ENCODE data around the gene CD14. TPM values are rescaled to one million over a fixed set of nuclear protein-coding genes. Genes with fewer than 3 reads are reported as not detected.
"Not testable (repeated sequence)": the region's sequence is repeated elsewhere in the genome, so short reads cannot be mapped to it uniquely, and the experiment has no call there.

CD14 gene
- 30.9 TPM for polyA plus RNA-seq (ENCODE audit: insufficient read length)

DNA sequence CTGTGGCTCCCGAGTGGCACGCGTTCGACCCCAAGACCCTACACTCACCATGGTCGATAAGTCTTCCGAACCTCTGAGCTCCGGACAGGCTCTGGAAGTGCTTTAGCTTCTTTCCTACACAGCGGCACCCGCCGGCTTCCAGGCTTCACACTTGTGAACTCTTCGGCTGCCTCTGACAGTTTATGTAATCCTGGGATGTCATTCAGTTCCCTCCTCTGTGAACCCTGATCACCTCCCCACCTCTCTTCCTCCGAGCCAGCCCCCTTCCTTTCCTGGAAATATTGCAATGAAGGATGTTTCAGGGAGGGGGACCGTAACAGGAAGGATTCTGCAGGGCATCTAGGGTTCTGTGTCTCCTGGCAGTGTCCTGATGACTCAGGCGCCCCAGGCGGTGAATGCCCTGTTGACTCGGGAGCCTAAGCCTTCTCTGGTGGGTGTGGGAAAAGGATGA is at the start of gene CD14:
Gene CD14, minus strand, starts transcription at position 155 of the 451 bp plus-strand sequence. Its CDS starts 104 bp downstream, at position 51.
- peak; percentile 34 for DNase-seq

DNA sequence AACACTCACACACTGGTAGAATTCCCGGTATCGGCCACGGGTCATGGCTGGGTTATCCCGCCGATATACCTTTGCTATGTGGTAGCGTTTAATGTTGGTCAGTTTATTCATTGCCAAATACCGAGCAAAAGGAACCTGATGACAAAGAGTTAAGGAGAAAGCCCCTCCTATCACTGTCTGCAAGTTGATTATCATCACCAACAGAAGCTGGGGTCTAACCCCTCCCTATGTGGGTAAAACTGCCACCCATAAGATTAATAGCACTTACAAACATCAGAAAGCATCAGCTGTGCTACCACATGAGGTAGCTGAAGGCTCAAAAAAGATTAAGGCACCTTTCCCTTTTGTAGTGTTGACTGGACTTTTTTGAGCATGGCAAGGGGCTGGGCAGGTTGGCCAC is 46.0 kb upstream of the CD14 start:
- no peak for DNase-seq

DNA sequence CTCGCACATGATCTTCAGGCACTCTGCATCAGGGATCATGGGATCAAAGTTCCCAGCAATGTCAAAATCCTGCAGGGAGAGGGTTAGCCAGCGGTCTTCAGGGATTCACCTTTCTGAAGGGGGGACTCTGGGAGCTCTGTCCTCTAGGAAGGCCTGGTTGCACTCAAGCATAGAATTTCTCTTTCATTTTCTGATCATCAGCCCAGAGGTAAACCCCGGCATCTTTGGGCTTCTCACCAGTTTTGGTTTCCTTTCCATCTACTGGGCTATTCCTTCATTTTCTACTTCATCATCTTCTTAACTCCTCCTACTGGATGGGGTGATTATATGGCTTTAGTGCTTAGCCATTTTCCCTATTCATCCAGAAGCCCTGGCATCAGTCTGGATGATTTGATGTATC is 45.0 kb upstream of the CD14 start:
- no peak for DNase-seq

DNA sequence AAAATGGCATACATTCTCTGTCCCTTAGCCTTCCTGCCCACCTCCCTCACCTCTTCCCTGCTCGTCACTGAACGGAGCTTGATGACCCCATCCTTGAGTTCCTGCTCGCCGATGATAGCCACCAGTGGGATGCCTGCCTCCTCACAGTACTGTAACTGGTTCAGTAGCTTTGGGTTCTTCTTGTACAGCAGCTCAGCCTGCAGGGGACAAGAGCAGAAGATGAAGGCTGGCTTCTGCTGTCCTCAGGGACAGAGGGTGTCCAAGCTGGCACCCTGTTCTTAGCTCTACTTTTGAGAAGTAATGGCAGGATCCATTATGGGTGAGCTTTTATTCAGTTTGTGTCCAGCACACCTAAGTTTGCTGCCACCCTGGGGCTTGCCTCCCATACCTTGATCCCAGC is 41.7 kb upstream of the CD14 start:
- no peak for DNase-seq

DNA sequence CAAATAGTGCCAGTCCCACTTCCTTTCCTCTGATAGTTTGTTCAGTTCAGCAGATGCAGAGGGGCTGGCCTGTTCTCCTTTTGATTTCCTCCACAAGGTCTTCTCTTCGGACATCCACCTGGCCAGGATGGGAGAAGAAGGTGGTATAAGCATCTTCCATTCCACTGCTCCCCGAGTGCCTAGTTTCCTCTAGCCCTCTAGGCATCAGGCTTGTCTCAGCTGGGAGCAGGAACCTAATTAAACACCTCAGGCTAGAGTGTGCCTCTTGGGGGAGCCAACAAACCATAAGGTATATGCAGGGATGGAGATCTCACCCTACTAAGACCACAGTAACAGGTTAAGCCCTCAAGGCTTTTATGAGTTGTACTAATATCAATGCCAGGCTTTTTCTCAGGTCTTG is 41.2 kb upstream of the CD14 start:
- DNase-seq = no peak

DNA sequence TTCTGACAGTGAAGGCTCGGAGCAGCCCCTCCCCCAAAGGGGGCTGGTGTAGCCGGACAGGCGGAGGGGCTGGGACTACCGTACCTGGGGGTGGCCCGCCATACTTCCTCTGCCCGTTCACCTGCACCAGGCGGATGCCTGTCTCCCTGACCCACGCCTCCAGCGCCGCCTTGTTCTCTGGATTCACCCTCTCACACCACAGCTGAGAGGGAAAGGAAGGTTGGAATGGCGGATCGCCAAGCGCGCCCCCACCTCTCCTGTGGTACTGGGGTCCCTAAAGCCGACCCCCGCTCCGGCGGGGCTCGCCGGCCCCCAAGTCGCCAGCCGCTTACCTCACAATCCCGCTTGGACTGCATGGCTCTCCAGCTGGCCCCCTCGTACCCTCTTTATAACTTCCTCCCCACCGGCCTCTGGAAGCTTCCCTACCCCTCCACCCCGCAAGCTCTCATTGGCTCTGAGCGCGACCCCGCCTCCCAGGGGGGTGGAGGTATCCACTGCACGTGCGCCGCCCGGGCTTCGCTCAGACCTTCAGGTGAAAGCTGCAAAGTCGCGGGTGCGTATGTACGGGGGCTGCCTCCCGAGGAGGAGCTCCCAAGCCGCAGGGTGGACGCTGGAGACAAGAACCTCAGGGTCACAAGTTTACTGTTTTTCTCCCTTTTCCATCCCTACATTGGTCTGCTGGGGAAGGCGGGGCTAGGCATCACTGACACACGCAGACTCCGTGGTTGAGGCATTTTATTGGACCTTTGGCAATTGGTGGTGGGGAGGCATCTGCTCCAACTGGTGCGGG is 40.4 kb upstream of the CD14 start, which contains the start of gene DND1:
Gene DND1, minus strand, starts transcription at position 390 of the 790 bp plus-strand sequence. Its CDS starts 34 bp downstream, at position 356.
- DNase-seq = no peak

DNA sequence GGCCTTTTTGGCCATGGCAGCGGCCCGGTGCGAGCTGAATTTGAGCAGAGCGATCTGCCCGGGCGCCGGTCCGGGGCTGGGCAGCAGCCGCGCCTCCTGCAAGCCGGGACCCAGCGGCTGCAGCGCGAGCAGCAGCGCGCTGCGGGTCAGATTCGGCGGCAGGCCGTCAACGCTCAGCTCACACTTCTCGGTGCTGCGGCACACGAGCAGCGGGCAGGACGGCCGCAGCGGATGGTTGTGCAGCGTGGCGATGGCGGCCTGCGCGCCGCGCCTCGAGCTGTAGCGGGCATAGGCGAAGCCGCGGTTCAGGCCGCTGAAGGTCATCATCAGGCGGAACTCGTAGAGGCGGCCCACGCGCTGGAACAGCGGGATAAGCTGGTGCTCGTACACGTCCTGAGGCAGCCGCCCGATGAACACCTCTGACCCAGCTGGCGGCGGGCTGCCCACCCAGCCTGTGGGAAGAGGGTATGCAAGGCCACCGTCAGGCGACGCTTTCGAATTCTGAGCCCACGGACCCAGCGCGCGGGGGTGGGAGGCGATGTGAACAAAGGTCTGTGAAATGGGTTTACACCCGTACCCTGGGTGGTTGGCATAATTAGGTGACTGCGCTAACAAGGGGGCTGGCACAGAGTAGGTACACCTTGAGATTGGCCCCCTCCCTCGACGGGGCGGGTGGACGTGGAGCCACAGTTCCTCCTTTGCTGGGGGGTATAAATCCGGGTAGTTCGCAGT is 39.6 kb upstream of the CD14 start:
- no peak for DNase-seq

DNA sequence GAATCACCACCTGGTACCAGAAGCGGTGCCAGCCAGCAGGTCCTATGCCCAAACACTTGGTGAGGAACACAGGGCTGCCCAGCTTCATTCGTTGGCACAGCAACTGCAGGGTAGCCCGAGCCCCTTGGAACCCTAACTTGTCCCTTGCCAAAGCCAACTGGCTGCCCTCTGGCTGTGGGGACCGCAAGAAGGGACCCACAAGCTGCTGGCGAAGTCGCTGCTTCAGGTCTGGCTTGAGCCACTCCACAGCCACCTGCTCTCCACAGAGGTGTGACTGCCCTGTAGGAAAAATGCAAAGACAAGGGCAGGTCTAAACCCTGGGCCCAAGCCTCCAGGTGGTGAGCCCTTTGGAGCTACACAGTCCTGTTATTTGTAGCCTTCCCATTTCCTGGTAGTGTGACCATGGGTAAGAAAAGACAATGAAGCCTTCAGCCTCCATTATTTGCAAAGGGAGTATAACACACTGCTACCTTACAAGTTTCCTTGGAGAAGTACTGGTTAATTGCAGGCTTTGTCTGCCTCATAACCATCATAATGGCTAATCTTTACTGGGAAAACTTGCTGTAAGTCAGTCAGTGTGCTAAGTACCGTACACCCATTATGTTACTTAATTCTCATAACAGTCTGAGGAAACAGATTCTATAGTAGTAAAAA is 38.6 kb upstream of the CD14 start:
- no peak for DNase-seq

DNA sequence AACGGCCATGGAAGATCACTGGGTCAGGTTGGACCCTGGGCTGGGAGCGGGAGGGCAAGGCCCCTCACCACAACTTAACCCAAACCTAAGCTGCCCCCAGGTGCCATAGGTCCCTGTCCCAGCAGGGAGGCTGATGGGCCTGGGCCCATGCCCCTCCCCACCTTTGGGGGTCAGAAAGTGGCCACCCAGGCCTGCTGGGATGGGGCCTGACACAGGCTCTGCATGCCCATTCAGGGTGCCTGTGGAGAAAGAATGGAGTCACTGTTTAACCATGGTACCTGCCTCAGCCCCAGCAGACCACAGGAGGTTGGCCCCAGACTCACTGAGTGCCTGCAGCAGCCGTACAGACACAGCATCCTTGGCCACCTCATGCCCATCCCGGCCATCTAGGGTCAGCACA is 38.1 kb upstream of the CD14 start:
- DNase-seq = not testable (repeated sequence)

DNA sequence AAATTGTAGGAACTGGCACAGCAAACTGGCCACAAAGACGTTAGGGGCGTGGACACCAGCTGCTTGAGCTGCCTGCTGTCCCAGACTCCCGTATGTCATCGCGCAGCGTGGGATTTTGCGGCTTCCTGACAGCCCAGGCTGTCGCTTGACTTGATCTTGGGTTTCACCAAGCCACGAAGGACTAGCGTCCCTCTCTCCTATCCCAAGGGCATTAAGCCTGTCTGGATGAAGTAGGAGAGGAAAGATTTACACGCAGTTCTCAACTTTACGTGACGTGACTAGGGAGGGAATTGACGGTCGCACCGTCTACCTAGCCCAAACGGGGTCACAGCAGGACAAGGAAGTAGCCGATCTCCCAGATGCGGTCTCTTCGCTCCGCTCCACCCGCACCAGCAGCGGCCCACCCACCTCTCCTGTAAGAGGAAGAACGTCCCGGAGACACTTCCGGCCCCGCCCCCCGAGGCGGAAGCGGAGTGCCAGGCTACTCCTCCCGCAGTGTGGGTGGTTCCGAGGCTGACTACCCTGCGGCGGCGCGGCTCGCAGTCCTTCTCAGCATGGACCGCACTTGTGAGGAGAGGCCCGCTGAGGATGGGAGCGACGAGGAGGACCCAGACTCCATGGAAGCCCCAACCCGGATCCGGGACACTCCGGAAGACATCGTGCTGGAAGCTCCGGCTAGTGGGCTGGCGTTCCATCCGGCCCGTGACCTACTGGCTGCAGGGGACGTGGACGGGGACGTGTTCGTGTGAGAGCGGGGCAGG is 31.6 kb upstream of the CD14 start, which contains the start of gene WDR55:
Gene WDR55, plus strand, starts transcription at position 546 of the 761 bp plus-strand sequence. Its CDS starts 9 bp downstream, at position 555.
- DNase-seq = peak; percentile 94

DNA sequence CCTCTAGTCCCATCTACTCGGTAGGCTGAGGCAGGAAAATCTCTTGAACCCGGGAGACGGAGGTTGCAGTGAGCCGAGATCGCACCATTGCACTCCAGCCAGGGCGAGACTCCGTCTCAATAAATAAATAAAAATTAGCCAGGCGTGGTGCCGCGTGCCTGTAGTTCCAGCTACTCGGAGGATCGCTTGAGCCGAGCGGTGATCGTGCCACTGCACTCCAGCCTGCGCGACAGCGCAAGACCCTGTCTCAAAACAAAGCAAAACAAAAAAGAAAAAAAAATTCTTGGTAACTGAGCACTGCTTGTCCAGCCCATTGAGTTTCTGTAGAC is 31.0 kb upstream of the CD14 start:
- no peak for DNase-seq

DNA sequence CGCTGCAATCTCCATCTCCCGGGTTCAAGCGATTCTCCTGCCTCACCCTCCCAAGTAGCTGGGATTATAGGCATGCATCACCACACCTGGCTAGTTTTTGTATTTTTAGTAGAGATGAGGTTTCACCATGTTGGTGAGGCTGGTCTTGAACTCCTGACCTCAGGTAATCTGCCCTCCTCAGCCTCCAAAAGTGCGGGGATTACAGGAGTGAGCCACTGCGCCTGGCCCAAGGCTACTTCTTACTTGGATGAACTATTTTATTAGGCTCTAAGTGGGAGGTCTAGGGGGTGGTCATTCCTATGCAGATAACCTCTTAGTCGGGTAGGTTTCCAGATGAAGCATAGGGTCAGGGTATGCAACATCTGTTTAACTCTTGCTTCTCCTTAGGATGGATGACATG is 27.4 kb upstream of the CD14 start:
- DNase-seq = not testable (repeated sequence)

DNA sequence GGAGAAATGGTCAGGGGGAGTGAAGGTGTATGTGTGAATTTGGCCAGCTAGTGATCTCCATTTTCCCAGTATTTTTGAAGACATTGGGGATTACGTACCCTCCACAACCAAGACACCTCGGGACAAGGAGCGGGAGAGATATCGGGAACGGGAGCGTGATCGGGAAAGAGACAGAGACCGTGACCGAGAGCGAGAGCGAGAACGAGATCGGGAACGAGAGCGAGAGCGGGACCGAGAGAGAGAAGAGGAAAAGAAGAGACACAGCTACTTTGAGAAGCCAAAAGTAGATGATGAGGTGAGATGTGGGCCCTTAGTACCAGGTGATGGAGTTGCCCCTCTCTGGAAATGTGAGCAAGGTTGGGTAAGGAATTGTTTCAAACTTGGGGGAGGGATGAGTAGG is 25.9 kb upstream of the CD14 start:
- DNase-seq = no peak

DNA sequence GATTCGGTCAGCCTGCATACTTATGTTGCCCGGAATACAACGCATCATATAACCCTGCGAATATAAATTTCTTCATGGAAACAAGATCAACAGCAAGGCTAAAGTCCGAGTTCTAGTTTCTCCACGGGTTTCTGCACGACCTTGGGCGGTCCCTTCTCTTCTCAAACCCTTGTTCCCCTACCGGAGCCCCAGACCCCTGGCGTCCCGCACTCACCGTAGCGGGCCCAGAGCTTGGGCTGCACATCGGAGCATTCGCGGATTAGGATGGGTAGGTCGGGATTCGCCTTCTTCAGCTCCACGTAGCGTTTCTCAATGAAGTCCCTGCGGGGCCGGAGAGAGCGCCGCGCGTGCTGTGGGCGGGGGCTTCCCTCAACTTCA is 14.1 kb upstream of the CD14 start:
- no peak for DNase-seq

DNA sequence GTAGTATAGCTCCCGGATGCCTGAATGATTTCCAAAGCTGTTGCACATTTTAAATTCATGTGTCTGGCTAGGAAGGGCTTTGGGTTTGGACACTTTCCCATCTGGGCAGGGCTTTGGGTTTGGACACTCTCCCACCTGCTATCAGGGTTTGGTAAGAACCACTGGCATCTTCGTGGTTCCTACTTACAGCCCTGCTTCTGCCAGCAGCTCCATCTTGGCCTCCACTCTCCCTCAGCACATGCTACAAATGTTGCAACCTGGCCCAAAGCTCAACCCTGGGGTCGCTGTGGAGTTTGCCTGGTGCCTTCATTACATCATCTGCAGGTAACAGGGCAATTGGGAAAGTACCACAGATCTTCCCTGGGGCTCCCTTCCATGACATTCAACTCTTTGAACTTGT is 9.7 kb upstream of the CD14 start:
- no peak for DNase-seq

DNA sequence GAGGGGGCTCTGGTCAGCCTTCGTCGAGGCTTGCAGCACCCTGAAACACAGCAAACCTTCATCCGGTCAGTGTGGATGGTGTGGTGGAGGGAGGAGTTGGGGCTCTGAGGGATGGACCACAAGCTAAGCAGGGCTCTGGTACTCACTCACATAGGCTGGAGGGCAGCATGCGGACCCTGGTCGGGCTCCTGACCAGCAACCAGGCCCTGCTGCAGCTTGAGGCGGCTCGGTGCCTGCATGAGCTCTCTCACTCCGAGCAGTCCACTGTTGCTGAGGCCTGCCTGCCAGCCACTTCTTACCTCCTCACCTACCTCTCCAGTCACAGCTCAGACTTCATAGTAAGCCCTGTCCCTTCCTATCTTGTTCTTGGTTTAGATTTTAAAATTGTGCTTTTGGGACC is 8.7 kb upstream of the CD14 start:
- no peak for DNase-seq

DNA sequence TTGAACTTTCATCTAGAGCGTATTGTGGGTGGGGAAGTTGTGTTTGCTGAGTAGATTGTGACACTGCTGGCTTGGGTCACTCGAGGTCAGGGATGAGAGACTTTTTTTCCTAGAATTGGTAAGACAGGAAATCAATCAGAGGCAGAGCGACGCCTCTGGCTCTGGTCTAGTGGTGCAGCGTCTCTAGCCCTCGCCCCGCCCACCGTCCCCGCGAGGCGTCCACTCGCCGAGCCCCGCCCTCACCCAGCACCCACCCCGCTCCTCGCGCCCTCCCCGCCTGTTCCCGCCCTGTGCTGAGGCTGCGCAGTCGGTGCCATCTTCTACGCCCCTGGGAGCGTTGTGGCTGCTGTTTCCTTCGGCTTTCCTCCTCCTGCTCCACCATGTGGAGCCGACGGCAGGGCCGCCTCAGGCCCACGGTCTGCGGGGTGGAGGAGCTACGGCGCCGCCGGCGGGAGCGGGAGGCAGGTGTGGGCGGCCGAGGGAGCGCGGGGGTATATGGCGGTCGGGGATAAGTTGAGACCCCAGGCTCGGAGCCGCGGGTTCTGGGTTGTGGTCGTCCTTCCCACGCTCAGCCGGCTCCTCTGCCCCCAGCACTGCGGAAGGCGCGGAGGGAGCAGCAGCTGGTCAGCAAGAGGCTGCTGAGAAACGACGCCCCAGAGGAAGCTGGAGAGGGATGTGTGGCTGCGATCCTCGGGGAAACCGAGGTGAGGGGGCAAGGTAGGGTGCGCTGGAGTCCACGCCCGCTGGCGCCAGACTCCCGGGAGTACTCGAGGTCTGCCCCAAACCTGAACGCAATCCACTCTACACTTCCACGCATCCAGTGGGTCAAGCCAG is 6.4 kb upstream of the CD14 start, which contains the start of gene TMCO6:
Gene TMCO6, plus strand, starts transcription at position 304 of the 834 bp plus-strand sequence. Its CDS starts 77 bp downstream, at position 381.
- peak; percentile 93 for DNase-seq

DNA sequence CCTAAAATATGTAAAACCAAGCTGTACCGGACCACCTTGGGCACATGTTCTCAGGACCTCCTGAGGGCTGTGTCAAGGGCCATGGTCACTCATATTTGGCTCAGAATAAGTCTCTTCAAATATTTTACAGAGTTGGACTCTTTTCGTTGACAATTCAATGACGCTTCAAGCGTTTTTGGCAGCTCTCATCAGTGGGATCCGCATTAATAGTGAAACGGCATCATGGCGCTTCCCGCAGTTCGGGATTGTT is 5.8 kb upstream of the CD14 start:
- not testable (repeated sequence) for DNase-seq

DNA sequence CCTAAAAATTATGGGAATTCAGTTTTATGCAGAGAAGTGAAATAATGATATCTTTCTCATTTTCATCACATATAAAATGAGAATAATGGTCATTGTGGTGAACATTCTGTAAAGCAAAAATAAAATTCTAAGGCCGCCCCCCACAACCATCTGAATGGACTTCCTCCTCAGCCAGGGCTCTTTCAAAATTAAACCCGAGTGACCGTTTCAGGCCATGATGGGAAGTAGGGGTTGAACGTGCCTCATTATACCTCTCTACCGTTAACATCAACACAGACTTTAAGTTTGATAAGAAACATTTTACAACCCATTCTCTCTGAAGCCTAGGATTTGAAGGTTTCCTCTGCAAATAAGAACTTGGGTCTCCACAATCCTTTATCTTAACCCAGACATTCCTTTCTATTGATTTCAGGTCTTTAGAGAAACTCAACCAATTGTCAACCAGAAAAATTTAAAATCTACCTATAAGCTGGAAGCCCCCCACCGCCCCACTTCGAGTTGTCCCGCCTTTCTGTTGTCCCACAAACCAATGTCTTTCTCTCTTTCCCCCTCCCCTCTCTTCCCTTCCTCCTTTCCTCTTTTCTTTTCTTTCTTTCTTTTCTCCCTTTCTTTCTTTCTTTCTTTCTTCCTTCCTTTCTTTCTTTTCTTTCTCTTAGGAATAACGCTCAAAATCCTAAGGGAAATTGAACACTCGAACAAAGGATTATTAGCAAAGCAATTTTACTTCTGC is 4.6 kb upstream of the CD14 start:
- no peak for DNase-seq

DNA sequence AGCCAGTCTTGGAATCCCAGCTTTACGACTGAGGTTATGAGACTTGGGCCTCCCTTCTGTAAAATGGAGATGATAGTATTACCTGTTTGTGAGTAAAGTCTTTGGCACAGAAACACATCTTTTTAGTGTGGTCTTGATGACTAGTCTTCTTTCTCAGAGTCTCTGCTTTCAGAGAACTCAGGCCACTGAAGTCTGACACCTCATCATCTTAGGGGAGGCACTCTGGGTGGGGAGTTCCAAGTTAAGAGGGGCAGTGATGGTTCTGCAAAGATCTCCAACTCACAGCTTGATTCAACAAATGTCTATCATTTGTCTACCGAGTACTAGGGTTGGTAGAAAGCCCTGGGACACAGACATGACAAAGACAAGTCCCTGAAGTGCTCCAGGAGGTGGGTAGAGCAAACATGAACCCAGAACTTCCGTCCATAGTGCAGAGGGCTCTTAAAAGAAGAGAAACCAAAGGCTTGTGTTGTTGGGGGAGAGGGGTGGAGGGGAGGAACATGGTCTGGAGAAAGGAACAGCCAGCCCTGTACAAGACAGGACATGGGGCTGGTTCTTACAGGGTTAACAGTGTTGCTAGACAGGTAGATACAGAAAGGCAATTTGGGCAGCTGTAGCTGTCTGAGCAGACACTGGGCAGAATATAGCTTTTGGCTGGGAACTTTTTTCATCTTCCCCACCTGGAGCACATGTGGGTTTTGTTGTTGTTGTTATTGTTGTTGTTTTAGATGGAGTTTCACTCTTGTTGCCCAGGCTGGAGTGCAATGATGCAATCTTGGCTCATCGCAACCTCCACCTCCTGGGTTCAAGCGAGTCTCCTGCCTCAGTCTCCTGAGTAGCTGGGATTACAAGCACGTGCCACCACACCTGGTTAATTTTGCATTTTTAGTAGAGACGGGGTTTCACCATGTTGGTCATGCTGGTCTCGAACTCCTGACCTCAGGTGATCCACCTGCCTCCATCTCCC is 2.6 kb upstream of the CD14 start:
- no peak for DNase-seq
